GM12873 (cell line): ENCODE results near the gene ADH4.

Experiments
- TF ChIP-seq, protein P1 (sequence below): IDR thresholded peaks from 2 replicates; pipeline ENCODE4 v1.5.1; 2012; ENCODE audit warnings: low read depth, mild to moderate bottlenecking, moderate library complexity, low read length, control low read depth; ENCODE audit not compliant: insufficient read depth; ENCODE audit errors: missing control alignments

ADH4 gene

DNA sequence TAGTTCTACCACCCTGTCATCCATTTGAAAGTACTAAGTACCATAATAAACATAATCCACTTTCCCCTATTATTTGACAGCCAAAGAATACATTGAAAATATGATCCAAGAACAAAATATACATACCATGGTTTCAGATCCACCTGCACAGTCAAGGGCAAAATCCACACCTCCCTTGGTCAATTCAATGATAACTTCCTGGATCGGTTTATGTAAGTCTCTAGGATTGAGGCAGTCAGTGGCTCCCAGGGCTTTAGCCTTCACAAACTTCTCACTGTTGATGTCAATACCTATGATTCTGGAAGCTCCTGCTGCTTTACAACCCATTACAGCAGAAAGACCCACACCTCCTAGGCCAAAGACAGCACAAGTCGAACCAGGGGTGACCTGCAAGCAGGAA, 12.7 kb downstream of the ADH4 start:
- TF ChIP-seq, protein P1, sequence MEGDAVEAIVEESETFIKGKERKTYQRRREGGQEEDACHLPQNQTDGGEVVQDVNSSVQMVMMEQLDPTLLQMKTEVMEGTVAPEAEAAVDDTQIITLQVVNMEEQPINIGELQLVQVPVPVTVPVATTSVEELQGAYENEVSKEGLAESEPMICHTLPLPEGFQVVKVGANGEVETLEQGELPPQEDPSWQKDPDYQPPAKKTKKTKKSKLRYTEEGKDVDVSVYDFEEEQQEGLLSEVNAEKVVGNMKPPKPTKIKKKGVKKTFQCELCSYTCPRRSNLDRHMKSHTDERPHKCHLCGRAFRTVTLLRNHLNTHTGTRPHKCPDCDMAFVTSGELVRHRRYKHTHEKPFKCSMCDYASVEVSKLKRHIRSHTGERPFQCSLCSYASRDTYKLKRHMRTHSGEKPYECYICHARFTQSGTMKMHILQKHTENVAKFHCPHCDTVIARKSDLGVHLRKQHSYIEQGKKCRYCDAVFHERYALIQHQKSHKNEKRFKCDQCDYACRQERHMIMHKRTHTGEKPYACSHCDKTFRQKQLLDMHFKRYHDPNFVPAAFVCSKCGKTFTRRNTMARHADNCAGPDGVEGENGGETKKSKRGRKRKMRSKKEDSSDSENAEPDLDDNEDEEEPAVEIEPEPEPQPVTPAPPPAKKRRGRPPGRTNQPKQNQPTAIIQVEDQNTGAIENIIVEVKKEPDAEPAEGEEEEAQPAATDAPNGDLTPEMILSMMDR: no peak

DNA sequence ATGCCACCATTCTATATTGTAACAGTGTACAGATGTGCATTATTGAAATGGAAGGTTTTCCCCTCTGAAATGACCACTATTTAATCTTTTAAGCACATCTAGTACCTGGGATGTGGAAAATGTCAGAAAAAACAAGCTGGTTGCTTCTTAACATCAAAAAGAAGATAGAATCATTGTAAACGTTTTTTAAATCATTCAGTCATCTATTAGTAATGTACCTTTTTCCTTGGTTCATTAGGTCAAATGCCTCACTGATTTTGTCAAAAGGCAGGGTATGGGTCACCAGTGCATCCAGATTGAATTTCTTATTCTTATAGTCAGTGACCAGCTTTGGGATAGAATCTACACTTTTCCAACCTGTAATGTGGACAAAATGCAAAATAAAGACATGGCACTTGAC, 17.7 kb downstream of the ADH4 start:
- TF ChIP-seq, protein P1: no peak

DNA sequence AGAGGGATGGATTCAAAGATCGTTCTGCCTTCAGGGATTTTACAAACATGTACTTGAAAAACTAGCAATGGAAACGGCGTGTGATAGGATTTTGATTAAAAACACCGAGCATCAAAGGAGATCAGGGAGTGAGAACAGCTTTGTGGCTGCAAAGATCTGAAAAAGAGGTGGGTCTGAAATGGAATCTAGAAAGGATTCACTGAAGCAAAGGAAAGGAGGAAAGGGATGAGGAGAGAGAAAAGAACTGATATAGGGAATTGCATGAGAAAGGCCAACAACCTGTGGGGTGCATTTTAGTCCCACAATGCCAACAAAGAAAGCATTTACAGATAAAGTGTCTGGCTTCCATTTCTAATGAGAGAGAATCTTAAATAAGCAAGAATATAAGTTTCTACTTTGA, 23.1 kb downstream of the ADH4 start:
- TF ChIP-seq, protein P1: no peak

DNA sequence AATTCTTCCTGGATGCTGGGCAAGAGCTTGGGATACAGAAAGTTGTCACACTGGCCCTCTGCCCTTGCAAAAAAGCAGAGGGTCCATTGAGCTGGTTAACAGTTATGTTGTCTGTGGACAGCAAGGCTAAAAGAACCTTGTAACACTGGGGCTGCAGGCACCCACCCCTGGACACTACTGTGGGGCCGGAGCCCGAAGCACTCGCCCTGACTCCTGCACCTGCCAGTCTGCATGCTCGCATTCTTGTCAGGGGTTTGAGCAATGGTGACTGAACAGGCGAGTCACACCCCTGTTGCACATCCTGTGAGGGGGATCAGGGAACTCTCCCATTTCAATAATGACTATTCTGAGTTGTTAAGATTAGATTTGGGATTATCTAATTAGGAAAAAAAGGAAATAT, 23.6 kb downstream of the ADH4 start:
- TF ChIP-seq, protein P1: no peak

DNA sequence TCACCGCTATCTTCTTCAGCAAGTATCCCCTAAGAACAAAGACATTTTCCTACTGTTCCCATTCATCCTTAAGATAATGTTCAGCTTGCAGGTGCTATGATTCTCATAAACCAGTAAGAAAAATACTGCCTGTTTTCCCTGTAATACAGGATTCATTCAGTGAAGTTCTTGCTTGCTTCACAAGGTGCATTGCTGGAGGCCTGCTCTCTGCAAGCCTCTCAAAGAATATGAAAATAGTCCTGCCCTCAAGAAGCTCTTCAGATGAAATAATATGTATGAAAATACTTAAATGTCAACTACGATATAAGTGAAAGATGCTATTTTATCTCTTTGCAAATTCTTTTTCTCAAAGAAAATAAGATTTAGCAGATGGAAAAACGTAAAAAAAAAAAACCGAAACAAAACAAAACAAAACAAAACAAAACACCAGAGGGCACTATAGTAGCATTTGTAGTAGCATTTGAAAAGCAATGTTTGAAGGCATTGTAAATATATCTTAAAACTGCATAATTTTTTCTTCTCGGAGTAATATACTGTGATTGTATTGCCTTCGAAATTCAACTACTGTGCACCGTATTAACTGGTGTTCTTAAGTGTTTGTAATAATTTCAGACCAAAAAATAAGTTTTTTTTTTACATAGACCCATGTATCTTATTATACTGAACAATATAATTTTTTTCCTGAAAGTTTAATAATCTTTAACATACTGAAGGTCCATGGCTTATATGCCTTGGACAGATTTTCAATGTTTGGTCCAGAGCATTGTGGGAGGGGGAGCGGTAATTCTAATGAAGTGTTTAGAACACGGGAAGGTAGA, 26.0 kb downstream of the ADH4 start:
- TF ChIP-seq, protein P1: no peak

DNA sequence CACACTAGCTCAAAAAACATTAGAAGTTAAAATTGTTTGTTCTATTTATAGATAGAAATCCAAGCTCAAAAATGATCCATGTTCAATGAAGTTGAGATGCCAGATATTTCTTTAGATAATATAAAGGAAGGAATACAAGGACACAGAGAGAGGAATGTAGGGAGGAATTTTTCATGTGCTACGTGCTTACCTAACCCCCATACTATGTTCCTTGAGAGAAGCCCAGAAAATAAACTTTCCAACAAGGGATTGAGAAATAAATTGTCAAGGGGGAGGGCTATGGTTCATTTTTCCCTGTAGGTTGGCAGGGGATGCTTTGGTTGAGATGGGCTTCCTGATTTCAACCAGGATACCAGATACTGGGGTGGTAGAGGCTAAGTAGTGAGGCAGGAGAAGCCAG, 39.9 kb downstream of the ADH4 start:
- TF ChIP-seq, protein P1: no peak

DNA sequence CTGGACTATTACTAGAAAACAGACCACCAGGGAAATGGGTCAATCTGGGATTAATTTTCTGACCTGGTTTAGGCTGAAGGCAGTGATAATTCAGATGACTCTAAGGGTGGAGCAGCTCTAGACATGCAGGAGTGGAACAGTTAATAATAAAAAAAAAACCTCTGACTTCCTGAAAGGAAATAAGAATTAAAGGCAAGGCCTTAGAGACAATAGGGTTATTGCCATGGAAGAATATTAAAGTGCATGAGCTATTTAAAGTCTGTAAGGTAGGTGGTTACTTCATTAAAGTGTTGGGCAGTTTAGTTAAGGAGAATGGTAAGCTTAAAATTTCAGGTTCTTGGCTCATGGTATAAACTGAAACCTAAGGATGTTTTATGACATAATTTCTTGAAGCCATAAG, 40.9 kb downstream of the ADH4 start:
- TF ChIP-seq, protein P1: no peak

DNA sequence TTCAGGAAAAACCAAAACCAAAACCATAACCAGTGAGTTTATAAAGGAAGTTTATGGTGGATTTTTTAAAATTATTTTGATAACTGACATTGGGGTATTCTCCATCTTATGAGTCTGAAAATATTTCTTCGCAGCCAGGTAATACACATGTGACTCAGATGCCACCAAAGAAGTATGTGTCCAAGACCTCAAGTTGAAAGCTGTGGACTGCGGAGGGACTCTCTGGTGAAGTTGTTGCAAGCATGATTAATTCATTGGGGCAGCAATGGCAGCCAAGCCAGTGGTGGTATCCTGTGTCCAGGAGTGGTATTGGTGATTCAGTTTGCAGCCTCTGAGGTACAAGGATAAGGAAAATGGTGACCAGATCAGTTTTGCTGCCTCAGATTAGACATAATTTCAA, 41.5 kb downstream of the ADH4 start:
- TF ChIP-seq, protein P1: no peak
